ENCODE data around the gene TPD52L2. TPM values are rescaled to one million over a fixed set of nuclear protein-coding genes. Genes with fewer than 3 reads are reported as not detected.

TPD52L2 gene
- 10 to 100 TPM; 78.5 to 99.6 (median 85.4) TPM for polyA plus RNA-seq (ENCODE audit: insufficient read length in 4 of 4)

DNA sequence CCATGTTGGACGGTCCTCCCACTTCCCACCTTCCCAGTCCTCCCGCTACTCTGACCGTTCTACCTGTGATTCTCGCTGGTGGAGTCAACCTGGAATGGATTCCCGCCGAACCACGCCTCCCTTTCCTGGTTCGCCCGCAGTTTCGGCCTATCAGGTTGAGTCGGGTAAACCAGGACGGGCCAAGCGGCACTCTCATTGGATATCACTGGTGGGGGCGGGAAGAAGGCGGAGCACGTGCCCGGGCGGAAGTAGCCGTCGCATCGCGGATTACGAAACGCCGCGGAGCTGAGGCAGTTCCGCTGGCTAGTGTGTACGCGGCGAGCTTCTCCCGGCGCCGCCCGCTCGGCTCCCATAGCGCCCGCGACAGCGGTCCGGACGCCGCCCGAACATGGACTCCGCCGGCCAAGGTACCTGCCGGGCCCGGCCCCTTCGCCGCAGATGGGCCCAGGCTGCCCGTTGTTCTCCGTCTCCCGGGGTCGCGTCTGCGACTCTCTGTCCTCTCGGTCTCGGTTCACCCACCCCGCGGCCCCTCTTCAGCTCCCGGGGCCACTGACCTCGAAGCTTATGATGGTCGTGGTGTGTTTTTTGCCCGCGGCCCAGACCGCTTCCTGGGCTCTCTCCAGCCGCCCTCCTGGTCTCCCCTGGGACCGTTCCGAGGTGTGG, at the start of gene TPD52L2:
Gene TPD52L2, plus strand, starts transcription at position 293 of the 663 bp plus-strand sequence. Its CDS starts 96 bp downstream, at position 389.
- DNase-seq (ENCODE audit: low read depth in 4 of 4, low spot score in 3 of 4): peak; percentile 95 to 98 (median 98)

DNA sequence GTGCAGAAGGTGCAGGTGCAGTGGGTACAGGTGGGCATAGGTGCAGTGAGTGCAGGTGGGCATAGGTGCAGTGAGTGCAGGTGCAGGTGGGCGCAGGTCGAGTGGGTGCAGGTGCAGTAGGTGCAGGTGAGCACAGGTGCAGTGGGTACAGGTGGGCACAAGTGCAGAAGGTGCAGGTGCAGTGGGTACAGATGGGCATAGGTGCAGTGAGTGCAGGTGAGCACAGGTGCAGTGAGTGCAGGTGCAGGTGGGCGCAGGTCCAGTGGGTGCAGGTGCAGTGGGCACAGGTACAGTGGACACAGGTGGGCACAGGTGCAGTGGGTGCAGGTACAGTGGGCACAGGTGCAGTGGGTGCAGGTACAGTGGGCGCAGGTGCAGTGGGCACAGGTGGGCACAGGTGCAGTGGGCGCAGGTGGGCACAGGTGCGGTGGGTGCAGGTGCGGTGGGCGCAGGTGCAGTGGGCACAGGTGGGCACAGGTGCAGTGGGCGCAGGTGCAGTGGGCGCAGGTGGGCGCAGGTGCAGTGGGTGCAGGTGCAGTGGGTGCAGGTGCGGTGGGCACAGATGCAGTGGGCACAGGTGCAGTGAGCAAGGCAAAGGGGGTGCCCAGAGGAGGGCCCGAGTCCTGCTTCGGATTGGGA, 49.3 kb upstream of the TPD52L2 start:
- DNase-seq (ENCODE audit: low read depth in 4 of 4, low spot score in 3 of 4): no peak

DNA sequence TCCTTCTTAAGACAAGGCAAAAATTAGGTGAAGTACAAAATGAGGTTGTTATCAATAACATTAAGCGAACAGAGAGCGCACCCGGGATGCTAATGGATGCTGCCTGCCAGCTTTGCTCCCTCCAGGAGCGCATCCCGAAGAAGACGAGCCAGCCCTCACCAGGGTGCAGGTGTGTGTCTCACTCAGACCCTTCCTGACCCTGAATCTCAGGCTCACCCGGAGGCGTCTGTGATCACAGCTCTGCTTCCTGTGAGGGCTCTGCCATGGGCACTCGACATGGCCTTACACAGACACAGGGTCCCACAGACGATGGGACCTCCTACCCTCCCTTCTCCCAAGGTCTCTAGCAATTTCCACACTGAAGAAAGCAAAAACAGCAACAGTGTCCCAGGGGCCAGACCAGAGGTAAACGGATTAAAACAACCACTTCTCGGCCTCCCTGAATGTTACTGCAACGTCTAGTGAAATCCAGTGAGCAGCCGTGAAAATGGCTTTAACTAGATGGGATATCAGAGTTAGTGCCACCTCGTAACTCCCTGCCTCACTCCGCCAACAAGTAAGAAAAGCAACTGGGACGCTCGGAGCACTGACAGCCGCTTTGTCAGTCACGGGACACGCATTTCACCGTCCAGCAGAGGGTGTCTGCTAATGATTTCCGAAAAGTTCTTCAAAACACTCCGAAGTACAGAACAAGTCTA, 45.7 kb upstream of the TPD52L2 start:
- DNase-seq (ENCODE audit: low read depth in 4 of 4, low spot score in 3 of 4): no peak

DNA sequence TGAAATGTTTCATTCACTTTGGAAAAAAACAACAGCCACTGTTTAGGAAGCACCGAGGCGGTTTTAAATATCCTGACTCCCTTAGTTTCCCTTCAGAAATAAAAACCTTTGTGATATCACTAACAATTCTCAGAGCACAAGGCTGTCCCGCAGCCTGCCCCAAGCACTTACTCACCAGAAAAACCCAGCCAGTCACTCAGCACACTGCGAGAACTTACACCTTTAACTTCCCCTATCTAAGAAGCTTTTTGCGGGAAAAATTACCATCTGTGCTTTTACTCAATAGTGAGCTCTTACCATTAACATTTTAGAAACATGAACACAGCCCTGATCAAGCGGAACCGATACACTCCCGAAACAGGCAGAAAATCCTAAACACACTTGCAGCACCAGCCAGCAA, 43.3 kb upstream of the TPD52L2 start:
- no peak for DNase-seq (ENCODE audit: low read depth in 4 of 4, low spot score in 3 of 4)

DNA sequence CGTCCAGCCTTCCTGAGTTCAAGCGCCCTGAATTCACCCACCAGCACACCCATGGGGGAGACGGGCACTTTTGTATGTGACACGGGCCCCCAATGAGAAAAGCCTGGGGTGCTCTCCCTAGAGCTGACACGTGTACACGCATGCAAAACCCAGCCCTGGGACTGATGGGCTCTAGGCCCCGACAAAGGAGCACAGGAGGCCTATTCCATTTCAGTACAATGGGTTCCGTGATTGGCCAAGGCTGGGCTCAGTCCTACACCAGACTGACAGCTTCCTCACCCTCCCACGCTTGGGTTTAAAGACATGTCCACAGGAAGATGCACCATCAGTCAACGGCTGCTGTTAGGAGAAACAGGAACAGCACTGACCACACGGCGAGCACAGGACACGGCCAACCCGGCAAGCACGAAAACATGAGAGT, 42.8 kb upstream of the TPD52L2 start:
- DNase-seq (ENCODE audit: low read depth in 4 of 4, low spot score in 3 of 4): peak in 1 of 4 donors; percentile 65

DNA sequence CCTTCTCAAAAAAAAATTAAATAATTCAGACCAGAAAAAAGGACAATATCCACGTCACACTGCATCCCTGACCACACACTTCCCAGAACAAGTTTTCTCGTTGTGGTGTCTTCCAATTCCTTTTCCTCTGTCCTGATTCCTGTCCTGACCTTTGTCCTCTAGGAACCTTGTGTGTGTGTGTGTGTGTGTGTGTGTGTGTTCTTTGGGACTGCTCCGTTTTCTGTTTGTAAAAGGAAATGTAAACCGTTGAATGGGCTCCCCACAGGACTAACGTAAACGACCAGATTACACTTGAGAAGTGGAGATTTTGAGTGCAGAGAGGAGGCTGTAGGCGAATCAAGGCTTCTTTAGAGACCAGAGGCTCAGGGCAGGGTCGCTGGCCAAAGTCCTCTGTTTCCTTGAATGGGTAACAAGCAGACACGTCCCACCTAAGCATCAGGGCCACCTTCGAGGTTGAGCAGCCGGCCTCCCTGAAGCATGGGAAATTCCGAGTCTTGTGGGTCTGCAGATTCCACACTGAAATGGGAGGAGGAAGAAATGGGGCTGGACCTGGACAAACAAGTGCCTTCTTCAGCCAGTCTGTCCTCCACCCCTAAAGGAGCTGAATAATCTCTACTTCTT, 41.3 kb upstream of the TPD52L2 start:
- no peak for DNase-seq (ENCODE audit: low read depth in 4 of 4, low spot score in 3 of 4)

DNA sequence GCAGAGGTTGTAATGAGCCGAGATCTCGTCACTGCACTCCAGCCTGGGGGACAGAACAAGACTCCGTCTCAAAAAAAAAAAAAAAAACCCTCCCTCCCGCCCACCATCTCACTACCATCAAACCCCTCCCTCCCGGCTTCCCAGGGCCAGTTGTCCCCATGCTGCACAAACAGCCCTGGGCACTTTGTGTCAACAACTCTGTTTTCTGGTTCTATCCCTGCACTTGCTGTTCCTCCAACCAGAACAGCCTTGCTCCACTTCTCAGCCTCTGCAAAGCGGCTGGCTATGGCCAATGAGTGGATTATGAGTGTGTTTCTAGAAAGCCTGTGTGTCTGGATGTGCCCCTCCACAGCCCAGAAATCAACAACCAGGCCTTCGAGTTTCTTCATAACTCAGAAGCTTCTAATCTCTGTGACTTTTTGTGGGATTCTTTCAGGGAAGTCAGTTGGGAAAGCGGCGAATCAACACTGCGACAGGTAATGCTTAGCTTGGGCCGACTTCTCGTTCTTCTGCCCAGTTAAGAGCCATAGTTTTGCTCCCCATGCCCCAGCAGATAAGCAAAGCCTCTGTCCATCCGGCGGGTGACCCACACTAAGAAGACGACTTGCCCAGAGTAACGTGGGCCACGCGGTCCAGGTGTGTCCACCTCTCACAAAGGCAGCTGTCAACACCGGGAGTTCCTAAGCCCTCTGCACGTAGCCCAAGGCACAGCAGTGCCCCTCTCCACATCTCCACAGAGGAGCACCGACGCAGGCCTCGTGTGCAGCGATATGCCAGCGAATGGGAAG, 39.5 kb upstream of the TPD52L2 start:
- no peak for DNase-seq (ENCODE audit: low read depth in 4 of 4, low spot score in 3 of 4)

DNA sequence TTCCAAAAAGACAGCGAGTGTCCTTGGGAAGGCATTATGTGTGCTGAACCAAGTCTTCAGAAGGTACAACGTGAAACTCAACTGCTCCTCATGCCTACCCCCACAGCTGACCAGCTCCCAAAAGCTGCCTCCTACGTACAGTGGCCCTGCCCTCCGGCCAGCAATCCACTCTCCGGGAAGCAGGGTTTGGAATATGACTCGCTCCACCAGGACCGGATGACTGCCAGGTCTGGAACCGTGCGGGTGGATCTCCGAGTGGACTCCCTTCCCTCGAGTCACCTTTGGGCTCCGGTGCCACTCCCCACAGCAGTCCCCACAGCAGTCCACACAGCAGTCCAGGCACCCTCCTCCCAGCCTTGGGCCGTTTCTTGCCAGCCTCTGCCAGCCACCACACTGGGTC, 38.3 kb upstream of the TPD52L2 start:
- DNase-seq (ENCODE audit: low read depth in 4 of 4, low spot score in 3 of 4): no peak

DNA sequence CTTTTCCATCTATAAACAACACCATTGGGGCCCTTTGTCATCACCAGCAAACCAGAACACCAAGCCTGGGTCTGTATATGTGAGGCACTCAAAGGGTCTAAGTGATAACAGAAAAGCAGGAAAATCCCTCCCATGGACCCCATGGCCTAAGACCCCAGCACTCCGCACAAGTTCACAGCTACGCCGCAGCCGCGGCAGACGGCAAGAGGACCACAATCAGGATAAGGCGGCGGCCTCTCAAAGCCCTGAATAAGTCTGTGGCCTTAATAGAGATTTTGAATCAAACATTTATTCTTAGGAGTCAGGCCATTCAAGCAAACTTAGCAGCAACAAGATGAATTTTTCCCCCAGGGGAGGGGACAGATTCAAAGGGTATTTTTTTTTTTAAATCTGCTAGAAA, 36.9 kb upstream of the TPD52L2 start:
- DNase-seq (ENCODE audit: low read depth in 4 of 4, low spot score in 3 of 4): no peak

DNA sequence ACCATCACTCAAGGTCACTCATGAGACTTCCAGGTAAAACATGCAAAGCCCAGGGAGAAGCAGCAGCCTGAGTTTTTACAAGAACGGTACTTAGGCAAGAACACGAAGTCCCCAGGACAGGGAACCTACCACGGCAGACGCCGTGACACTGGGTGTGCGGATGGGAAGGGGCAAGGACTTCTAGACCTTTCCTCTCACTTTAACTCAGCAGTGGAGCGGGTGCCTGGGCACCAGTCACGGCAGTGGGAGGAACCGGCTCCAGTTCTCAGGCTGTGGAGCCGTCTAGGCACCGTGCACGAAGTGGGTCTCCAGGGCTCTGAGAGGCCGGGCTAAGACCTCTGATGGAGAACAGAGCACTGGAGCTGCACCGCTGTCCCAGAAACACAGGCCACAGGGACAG, 36.5 kb upstream of the TPD52L2 start:
- DNase-seq (ENCODE audit: low read depth in 4 of 4, low spot score in 3 of 4): no peak

DNA sequence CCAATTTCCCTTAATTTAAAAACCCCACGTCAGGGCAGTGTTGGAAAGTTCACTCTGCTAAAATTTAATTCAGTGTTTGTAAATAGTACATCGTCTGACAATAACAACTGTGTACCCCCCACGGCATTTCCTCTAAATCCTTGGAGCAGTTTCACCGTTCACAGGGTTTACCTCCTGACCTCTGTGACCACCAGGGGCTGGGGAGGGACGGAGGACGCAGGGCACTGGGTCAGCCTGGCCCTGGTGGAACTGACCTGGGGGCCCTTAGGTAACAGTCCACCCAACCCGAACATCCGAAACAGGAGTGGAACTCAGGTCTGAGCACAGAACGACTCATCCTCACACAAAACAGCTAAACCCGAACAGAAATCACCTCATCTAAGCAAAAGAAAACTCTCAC, 36.1 kb upstream of the TPD52L2 start:
- no peak for DNase-seq (ENCODE audit: low read depth in 4 of 4, low spot score in 3 of 4)

DNA sequence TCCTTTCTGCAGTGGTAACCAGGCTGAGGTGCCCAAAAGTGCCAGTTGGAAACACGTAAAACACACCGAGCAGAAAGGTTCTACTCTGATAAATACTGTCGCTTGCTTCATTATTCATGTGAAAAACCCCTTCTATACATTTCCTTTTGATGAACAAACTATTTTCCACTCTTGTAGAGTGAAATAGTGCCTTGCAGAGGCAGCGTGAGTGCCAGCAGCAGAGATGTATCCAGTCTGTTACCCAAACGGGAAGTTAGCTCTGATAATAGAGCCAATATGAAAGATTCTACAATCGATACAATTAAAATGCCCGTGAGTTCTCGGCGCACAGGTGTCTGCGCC, 35.5 kb upstream of the TPD52L2 start:
- no peak for DNase-seq (ENCODE audit: low read depth in 4 of 4, low spot score in 3 of 4)

DNA sequence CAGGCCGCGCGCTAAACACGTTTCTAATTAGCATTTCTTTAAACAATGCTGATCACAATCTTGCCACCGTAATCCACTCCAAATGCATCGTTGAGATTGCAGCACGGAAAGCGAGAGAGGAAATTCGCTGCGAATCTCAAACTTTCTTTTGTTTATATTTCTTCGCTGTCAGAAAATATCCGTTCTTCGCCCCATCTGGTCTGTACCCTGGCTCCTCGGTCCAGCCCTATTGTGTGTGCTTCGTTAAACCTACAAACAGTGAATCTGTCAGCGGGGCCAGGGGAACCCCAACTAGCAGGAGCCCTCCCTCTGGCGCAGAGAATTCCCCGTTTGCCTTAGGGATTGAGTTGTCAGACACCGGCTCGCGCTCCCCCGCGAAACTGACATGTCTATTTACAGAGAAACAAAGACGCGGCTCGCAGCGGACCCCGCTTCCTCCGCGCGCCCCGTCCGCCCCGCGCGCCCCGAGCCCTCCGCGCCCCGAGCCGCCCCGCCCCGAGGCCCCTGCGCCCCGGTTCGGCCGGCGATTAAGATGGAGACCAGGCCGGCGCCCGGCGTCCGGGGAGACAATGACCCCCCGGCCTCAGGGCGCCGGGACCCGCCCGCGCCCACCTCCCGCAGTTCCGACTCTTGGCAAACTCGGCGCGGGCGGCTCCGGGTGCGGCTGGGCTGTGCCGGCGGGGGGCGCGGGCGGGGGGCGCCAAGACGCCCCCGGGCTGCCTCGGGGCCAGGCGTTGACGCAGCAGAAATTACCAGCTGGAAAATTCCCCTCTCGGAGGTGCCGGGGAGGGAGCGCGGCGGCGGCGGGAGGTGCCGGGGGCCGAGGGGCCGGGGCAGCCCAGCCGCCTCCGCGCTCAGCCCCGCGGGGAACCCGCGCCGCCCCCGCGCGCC, 34.9 kb upstream of the TPD52L2 start:
- no peak for DNase-seq (ENCODE audit: low read depth in 4 of 4, low spot score in 3 of 4)

DNA sequence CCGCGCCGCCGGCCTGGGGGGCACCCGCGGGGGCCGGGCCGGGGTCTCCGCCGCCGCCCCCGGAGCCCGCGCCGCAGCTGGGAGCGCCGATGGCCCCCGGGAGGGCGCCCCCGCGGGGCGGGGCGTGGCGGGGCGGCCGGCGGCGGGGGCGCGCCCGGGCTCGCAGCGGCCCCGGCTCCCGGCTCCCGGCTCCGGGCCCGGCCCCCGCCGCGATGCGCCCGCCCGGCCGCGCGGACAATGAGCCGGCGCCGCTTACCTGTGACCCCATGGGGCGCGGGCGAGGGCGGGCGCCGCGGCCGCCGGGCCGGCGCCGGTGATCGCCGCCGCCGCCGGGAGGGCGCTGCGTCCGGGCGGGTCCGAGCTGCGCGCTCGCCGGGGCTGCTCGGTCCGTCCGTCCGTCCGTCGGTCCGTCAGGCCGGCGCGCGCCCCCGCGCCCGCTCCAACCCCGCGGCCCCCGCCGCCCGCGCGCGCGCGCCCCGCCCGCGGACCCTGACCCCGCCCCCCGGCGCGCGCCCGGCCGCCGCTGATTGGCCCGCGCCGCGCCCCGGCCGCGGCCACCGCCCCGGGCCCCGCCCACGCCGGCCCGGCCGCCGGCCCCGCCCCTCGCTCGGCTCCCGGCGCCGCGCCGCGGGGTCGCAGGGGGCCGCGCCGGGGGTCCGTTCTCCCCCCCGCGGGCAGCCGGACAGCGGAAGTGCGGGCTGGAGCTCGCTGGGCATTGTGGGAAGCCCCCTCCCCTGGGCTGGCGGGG, 34.1 kb upstream of the TPD52L2 start, which contains the start of gene ZBTB46:
Gene ZBTB46, minus strand, starts transcription at position 424 of the 748 bp plus-strand sequence. CDS start 40,507 bp downstream, outside the sequence.
- no peak for DNase-seq (ENCODE audit: low read depth in 4 of 4, low spot score in 3 of 4)

DNA sequence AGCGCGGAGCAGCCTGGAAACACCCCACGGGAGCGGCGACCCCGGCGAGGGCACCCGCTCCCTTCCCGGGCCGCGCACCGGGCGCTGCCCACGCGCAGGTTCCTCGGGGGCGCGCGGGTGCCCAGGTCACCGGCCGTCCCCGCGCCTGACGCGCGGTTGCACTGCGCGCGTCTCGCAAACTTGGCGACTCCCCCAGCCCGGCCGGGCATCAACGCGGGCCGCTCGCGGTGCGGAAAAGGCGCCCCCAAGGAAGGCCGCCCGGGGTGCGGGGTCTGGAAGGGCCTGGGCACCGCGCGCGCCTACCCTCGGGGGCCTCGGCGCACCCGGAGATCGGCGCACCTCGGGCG, 33.5 kb upstream of the TPD52L2 start:
- no peak for DNase-seq (ENCODE audit: low read depth in 4 of 4, low spot score in 3 of 4)

DNA sequence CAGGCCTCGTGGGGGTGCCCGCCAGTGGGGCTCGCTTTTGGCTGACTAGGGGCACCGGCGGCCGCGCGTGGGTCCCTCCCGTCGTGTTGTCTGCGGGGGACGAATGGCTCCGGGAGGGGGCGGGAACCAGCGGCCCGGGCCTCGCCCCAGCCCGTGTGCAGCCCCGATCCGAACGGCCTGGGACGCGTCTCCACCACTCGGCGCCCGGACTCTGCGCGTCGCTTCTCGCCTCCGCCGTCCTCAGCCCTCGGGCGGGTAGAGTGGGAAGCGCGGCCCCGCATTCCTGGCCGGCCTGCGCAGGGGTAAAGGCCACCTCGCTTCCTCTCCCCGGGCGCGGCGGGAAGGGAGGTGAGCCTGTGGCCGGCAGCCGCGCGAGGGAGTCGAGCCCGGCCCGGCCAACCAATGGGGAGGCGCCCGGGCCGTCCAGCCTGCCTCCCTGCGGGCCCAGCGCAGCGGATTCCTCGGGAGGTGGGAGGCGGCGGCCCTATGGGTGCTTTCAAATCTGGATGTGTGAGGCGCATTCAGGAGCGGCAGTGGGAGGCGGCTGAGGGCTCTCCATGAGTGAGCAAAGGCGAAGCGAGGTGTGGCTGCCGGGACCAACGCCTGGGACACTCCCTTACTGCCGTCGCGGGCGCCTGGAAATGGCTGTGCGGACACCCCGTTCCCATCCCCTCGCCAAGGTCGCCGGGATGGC, 32.9 kb upstream of the TPD52L2 start:
- DNase-seq (ENCODE audit: low read depth in 4 of 4, low spot score in 3 of 4): no peak

DNA sequence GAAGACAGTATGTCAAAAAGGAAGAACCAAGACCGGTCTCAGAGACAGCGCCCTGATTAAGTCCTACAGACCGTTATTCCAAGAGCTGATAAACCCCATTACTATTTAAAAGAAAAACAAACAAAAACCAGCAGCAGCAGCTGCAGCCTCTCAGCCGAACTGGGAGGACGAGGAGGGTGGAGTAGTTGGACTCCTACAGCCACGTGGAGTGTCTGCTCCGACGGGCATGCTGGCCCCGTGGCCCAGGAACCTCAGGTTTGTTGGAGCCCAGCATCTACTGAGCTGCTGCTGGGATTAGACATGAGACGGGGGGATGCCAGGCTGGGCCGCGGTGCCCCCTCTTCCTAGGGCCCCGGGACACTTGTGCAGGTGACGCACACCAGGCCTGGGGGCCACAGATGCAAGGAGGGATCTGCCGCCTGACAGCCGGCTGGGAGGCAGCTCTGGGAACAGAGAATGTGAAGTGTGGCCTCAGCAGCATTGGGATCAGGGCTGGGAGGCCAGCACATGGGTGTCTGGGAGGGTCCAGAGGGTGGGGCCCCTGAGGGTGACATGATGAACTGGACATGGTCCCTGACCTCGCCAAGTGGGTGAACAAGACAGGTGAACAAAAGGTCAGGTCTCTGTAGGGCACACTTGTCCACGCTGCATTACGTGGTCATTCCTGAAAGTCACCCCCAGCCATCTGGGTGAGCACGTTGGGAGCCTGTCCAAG, 31.1 kb upstream of the TPD52L2 start:
- DNase-seq (ENCODE audit: low read depth in 4 of 4, low spot score in 3 of 4): no peak

DNA sequence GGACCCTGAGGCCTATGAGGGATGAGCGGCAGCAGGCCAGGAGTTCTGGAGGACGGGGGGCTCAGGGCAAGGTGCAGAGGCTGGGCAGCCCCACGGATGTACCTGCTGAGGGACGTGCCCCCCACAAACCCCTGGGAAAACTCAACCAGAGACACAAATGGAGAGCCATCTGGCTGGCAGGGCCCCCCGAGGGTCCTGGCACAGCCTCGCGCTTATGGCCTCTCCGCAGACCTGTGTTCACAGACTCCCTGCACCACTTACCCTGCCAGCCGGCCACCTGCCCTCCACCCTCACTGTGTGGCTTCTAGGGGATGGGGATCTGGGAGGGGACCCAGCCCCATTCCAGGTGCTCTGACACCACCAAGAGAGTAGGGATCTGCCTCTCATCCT, 30.6 kb upstream of the TPD52L2 start:
- DNase-seq (ENCODE audit: low read depth in 4 of 4, low spot score in 3 of 4): no peak
